Measurements from ENCODE around the gene HK3. TPM values are rescaled to one million over a fixed set of nuclear protein-coding genes. Genes with fewer than 3 reads are reported as not detected.

Gene HK3
- total and polyA plus RNA-seq, 2 experiments from 2014 or later: not detected

- Histone ChIP-seq H3K27ac (ENCODE audit: low read depth) (no peak overlapping the region), H3K27me3 (ENCODE audit: insufficient read depth) (no peaks in the 10 kb centered on the region), H3K36me3 (ENCODE audit: insufficient read depth) (no peaks in the 10 kb centered on the region), H2AFZ (no peak overlapping the region), H3K4me3 (no peak overlapping the region), H3K79me2 (replicated peaks; ENCODE audit: insufficient read depth) (no peaks in the 10 kb centered on the region), H3K4me1 (ENCODE audit: insufficient read depth) (no peaks in the 10 kb centered on the region), H3F3A (replicated peaks; ENCODE audit: low read depth) (no peaks in the 10 kb centered on the region), H3K9me2 (ENCODE audit: insufficient read depth) (no peaks in the 10 kb centered on the region), H4K20me1 (replicated peaks; ENCODE audit: insufficient read depth) (no peaks in the 10 kb centered on the region), H3K4me2 (no peak overlapping the region)
- Mint-ChIP-seq H3K36me3 (ENCODE audit: low read depth) (no peaks in the 10 kb centered on the region), H3K27me3 (ENCODE audit: insufficient read depth, low read depth, poor library complexity) (peaks cover 8% of the 10 kb centered on the region), H3K4me3 (no peak overlapping the region), H3K9me3 (no peaks in the 10 kb centered on the region), H3K27ac (no peak overlapping the region), H3K4me1 (peaks cover 9% of the 10 kb centered on the region; the same call in 2 of the 3 replicates)
- DNase-seq (ENCODE audit: low spot score): no peak
- TF ChIP-seq EZH2phosphoT487 (IDR thresholded peaks at IDR 0.05; ENCODE audit: unreplicated experiment) (no peak), CREB1 (CRISPR knock-in tag; IDR thresholded peaks at IDR 0.05; ENCODE audit: low read depth) (no peak), ETS1 (IDR thresholded peaks at IDR 0.05) (no peak), ZNF331 (CRISPR knock-in tag; IDR thresholded peaks at IDR 0.05; ENCODE audit: low read depth) (no peak), ZNF462 (CRISPR knock-in tag; IDR thresholded peaks at IDR 0.05) (no peak), POLR2AphosphoS5 (IDR thresholded peaks at IDR 0.05; ENCODE audit: low read depth) (no peak), ZNF114 (CRISPR knock-in tag; IDR thresholded peaks at IDR 0.05) (no peak), EZH2 (IDR thresholded peaks at IDR 0.05; ENCODE audit: low read depth, unreplicated experiment) (no peak), JUNB (IDR thresholded peaks at IDR 0.05; ENCODE audit: unreplicated experiment) (no peak), STAT1 (IDR thresholded peaks at IDR 0.05; ENCODE audit: unreplicated experiment) (no peak), NANOG (IDR thresholded peaks at IDR 0.05; ENCODE audit: borderline replicate concordance) (no peak)
- TF ChIP-seq, protein P1, sequence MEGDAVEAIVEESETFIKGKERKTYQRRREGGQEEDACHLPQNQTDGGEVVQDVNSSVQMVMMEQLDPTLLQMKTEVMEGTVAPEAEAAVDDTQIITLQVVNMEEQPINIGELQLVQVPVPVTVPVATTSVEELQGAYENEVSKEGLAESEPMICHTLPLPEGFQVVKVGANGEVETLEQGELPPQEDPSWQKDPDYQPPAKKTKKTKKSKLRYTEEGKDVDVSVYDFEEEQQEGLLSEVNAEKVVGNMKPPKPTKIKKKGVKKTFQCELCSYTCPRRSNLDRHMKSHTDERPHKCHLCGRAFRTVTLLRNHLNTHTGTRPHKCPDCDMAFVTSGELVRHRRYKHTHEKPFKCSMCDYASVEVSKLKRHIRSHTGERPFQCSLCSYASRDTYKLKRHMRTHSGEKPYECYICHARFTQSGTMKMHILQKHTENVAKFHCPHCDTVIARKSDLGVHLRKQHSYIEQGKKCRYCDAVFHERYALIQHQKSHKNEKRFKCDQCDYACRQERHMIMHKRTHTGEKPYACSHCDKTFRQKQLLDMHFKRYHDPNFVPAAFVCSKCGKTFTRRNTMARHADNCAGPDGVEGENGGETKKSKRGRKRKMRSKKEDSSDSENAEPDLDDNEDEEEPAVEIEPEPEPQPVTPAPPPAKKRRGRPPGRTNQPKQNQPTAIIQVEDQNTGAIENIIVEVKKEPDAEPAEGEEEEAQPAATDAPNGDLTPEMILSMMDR (conservative IDR thresholded peaks at IDR 0.05; ENCODE audit: low read depth in 2 of 2): no peak
- TF ChIP-seq, protein P2, sequence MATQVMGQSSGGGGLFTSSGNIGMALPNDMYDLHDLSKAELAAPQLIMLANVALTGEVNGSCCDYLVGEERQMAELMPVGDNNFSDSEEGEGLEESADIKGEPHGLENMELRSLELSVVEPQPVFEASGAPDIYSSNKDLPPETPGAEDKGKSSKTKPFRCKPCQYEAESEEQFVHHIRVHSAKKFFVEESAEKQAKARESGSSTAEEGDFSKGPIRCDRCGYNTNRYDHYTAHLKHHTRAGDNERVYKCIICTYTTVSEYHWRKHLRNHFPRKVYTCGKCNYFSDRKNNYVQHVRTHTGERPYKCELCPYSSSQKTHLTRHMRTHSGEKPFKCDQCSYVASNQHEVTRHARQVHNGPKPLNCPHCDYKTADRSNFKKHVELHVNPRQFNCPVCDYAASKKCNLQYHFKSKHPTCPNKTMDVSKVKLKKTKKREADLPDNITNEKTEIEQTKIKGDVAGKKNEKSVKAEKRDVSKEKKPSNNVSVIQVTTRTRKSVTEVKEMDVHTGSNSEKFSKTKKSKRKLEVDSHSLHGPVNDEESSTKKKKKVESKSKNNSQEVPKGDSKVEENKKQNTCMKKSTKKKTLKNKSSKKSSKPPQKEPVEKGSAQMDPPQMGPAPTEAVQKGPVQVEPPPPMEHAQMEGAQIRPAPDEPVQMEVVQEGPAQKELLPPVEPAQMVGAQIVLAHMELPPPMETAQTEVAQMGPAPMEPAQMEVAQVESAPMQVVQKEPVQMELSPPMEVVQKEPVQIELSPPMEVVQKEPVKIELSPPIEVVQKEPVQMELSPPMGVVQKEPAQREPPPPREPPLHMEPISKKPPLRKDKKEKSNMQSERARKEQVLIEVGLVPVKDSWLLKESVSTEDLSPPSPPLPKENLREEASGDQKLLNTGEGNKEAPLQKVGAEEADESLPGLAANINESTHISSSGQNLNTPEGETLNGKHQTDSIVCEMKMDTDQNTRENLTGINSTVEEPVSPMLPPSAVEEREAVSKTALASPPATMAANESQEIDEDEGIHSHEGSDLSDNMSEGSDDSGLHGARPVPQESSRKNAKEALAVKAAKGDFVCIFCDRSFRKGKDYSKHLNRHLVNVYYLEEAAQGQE (IDR thresholded peaks at IDR 0.05; ENCODE audit: unreplicated experiment): no peak
- no peak for ATAC-seq
Measured at GRCh38 chr5:176883700-176884570, 15.2 kb downstream of the HK3 start.
